Adipocyte (in vitro differentiated cells): ENCODE measurements around the gene RPAP3.
A peak's percentile ranks its signal among the peaks of the same experiment; 100 is the strongest.

ENCODE experiments used
- DNase-seq: peaks from one replicate; pipeline ENCODE4 v3.0.0-alpha.2; 2015; ENCODE audit warnings: low read depth
- H3K27me3 ChIP-seq: replicated peaks from 2 replicates; pipeline ENCODE4 v1.7.0; 2013; ENCODE audit warnings: mild to moderate bottlenecking, low read length, moderate library complexity; ENCODE audit not compliant: control insufficient read depth, insufficient read depth
- H3K36me3 ChIP-seq: 2 replicates; pipeline ENCODE4 v1.7.0; 2013; ENCODE audit warnings: low read length, mild to moderate bottlenecking, moderate library complexity; ENCODE audit not compliant: control insufficient read depth, insufficient read depth, severe bottlenecking
- H3K4me1 ChIP-seq: 2 replicates; pipeline ENCODE4 v1.7.0; 2013; ENCODE audit warnings: mild to moderate bottlenecking, low read length, moderate library complexity; ENCODE audit not compliant: control insufficient read depth, insufficient read depth
- H3K4me3 ChIP-seq: 2 replicates; pipeline ENCODE4 v1.7.0; 2013; ENCODE audit warnings: mild to moderate bottlenecking, low read length, moderate library complexity
- H3K9ac ChIP-seq: 2 replicates; pipeline ENCODE4 v1.7.0; 2013; ENCODE audit warnings: mild to moderate bottlenecking, low read length, moderate library complexity
- H3K9me3 ChIP-seq: 2 replicates; pipeline ENCODE4 v1.7.0; 2013; ENCODE audit warnings: mild to moderate bottlenecking, low read length, moderate library complexity; ENCODE audit not compliant: control insufficient read depth

Gene RPAP3

GRCh38 chr12:47740606-47741339, 34.9 kb upstream of the RPAP3 start:
- Histone ChIP-seq H3K36me3 (no peaks in the 10 kb centered on the region), H3K9ac (no peak overlapping the region), H3K9me3 (no peaks in the 10 kb centered on the region), H3K27me3 (peaks cover 20% of the 10 kb centered on the region), H3K4me3 (no peak overlapping the region), H3K4me1 (peaks cover 20% of the 10 kb centered on the region)
- no peak for DNase-seq

GRCh38 chr12:47739979-47740378, 34.1 kb upstream of the RPAP3 start:
- Histone ChIP-seq H3K27me3 (peaks cover 12% of the 10 kb centered on the region), H3K4me3 (no peak overlapping the region), H3K36me3 (no peaks in the 10 kb centered on the region), H3K9me3 (no peaks in the 10 kb centered on the region), H3K9ac (no peak overlapping the region), H3K4me1 (peaks cover 23% of the 10 kb centered on the region)
- no peak for DNase-seq

GRCh38 chr12:47739297-47739696, 33.5 kb upstream of the RPAP3 start:
- no peak for DNase-seq
- Histone ChIP-seq H3K4me1 (peaks cover 23% of the 10 kb centered on the region), H3K9ac (no peak overlapping the region), H3K36me3 (no peaks in the 10 kb centered on the region), H3K9me3 (no peaks in the 10 kb centered on the region), H3K27me3 (peaks cover 6% of the 10 kb centered on the region), H3K4me3 (no peak overlapping the region)

GRCh38 chr12:47737936-47738594, 32.2 kb upstream of the RPAP3 start:
- H3K36me3 ChIP-seq = no peaks in the 10 kb centered on the region

GRCh38 chr12:47736877-47737676, 31.2 kb upstream of the RPAP3 start:
- peak overlapping the region; percentile 52 for H3K4me3 ChIP-seq
- H3K4me1 ChIP-seq = peaks cover 23% of the 10 kb centered on the region
- H3K9ac ChIP-seq = peak overlapping the region; percentile 83
- H3K36me3 ChIP-seq = no peaks in the 10 kb centered on the region
- H3K9me3 ChIP-seq = no peaks in the 10 kb centered on the region
- H3K27me3 ChIP-seq = no peaks in the 10 kb centered on the region
- peak; percentile 89 for DNase-seq

More at GRCh38 chr12:47737936-47738594, 32.2 kb upstream of the RPAP3 start:
- Histone ChIP-seq H3K9ac (peak overlapping the region; percentile 83), H3K27me3 (peaks cover 4% of the 10 kb centered on the region), H3K4me1 (peaks cover 23% of the 10 kb centered on the region), H3K9me3 (no peaks in the 10 kb centered on the region), H3K4me3 (no peak overlapping the region)
- no peak for DNase-seq

- H3K27me3 ChIP-seq = no peaks in the 10 kb centered on the region
- no peak overlapping the region for H3K4me3 ChIP-seq
- H3K9ac ChIP-seq = peak overlapping the region; percentile 83
- no peaks in the 10 kb centered on the region for H3K9me3 ChIP-seq
- no peaks in the 10 kb centered on the region for H3K36me3 ChIP-seq
- H3K4me1 ChIP-seq = peaks cover 23% of the 10 kb centered on the region
- DNase-seq = no peak
These were observed 30.4 kb upstream of the RPAP3 start for GRCh38 chr12:47736216-47736615.

- Histone ChIP-seq H3K9ac (no peak overlapping the region), H3K4me1 (peaks cover 25% of the 10 kb centered on the region), H3K4me3 (no peak overlapping the region), H3K36me3 (no peaks in the 10 kb centered on the region), H3K9me3 (no peaks in the 10 kb centered on the region), H3K27me3 (no peaks in the 10 kb centered on the region)
- DNase-seq = no peak
These were observed 29.8 kb upstream of the RPAP3 start for GRCh38 chr12:47735649-47736048.

GRCh38 chr12:47734725-47735480, 29.1 kb upstream of the RPAP3 start:
- H3K27me3 ChIP-seq = no peaks in the 10 kb centered on the region
- no peaks in the 10 kb centered on the region for H3K9me3 ChIP-seq
- H3K9ac ChIP-seq = no peak overlapping the region
- no peak overlapping the region for H3K4me3 ChIP-seq
- peaks cover 33% of the 10 kb centered on the region for H3K4me1 ChIP-seq
- H3K36me3 ChIP-seq = no peaks in the 10 kb centered on the region
- DNase-seq = no peak

GRCh38 chr12:47733142-47733541, 27.3 kb upstream of the RPAP3 start:
- DNase-seq = no peak
- no peak overlapping the region for H3K4me3 ChIP-seq
- H3K27me3 ChIP-seq = no peaks in the 10 kb centered on the region
- no peaks in the 10 kb centered on the region for H3K9me3 ChIP-seq
- peaks cover 43% of the 10 kb centered on the region for H3K4me1 ChIP-seq
- no peaks in the 10 kb centered on the region for H3K36me3 ChIP-seq
- no peak overlapping the region for H3K9ac ChIP-seq

- H3K4me1 ChIP-seq = peaks cover 40% of the 10 kb centered on the region
These were observed 26.7 kb upstream of the RPAP3 start for GRCh38 chr12:47732504-47732903.

GRCh38 chr12:47731723-47732122, 25.9 kb upstream of the RPAP3 start:
- Histone ChIP-seq H3K27me3 (no peaks in the 10 kb centered on the region), H3K9me3 (no peaks in the 10 kb centered on the region), H3K4me1 (peaks cover 38% of the 10 kb centered on the region), H3K36me3 (no peaks in the 10 kb centered on the region), H3K4me3 (no peak overlapping the region), H3K9ac (no peak overlapping the region)
- no peak for DNase-seq

More at GRCh38 chr12:47732504-47732903, 26.7 kb upstream of the RPAP3 start:
- H3K9ac ChIP-seq = no peak overlapping the region
- no peaks in the 10 kb centered on the region for H3K9me3 ChIP-seq
- DNase-seq = no peak
- no peak overlapping the region for H3K4me3 ChIP-seq
- H3K36me3 ChIP-seq = no peaks in the 10 kb centered on the region
- no peaks in the 10 kb centered on the region for H3K27me3 ChIP-seq
